H1 (cell line): ENCODE measurements around the gene CDCA4. TPM values are rescaled to one million over a fixed set of nuclear protein-coding genes. Genes with fewer than 3 reads are reported as not detected.
A peak's percentile ranks its signal among the peaks of the same experiment; 100 is the strongest.

Experiments
- CTCF ChIA-PET: fragments of 300-600 bp; sonication (Branson Sonifier 250); formaldehyde crosslinking; loops from one replicate; lab custom pipeline; 2021; ENCODE audit not compliant: partially characterized antibody; lab: Charles Lee
- POLR2A ChIA-PET: fragments of 300-600 bp; sonication (Branson Sonifier 250); formaldehyde crosslinking; loops from one replicate; lab custom pipeline; 2021; ENCODE audit warnings: inconsistent platforms; ENCODE audit not compliant: partially characterized antibody; lab: Charles Lee
- DNase-seq, 2 experiments: peaks; one replicate each; pipeline versions ENCODE4 v3.0.0 to v3.0.0-alpha.2; 2010 to 2022; ENCODE audit warnings: low spot score in 2 of 2, low read depth in 1 of 2, mixed read lengths in 1 of 2
- FAIRE-seq: peaks from 2 replicates; lab custom pipeline; 2011; peaks lifted over from hg19 to GRCh38; lab: Jason Lieb, UNC
- H2AFZ ChIP-seq: 2 replicates; pipeline ENCODE4 v1.8.1; 2012; ENCODE audit warnings: low read length, inconsistent platforms
- H2AK5ac ChIP-seq: 2 replicates; pipeline ENCODE4 v1.6.1; 2013; ENCODE audit warnings: low read depth, low read length
- H2BK120ac ChIP-seq: replicated peaks from 2 replicates; pipeline ENCODE3; 2013; ENCODE audit warnings: low read depth, low read length, inconsistent platforms
- H2BK12ac ChIP-seq: 2 replicates; pipeline ENCODE4 v1.6.1; 2013; ENCODE audit warnings: low read depth, low read length
- H2BK15ac ChIP-seq: 2 replicates; pipeline ENCODE4 v1.6.1; 2013; ENCODE audit warnings: low read length
- H2BK20ac ChIP-seq: 2 replicates; pipeline ENCODE4 v1.6.1; 2013; ENCODE audit warnings: low read length
- H2BK5ac ChIP-seq: 2 replicates; pipeline ENCODE4 v1.6.1; 2013; ENCODE audit warnings: low read depth, low read length
- H3K14ac ChIP-seq: 2 replicates; pipeline ENCODE4 v1.6.1; 2013; ENCODE audit warnings: inconsistent platforms; ENCODE audit not compliant: insufficient read length
- H3K18ac ChIP-seq: 2 replicates; pipeline ENCODE4 v1.6.1; 2013; ENCODE audit warnings: low read length; ENCODE audit errors: extremely low read depth
- H3K23ac ChIP-seq: 2 replicates; pipeline ENCODE4 v1.6.1; 2013; ENCODE audit warnings: inconsistent platforms; ENCODE audit not compliant: insufficient read length
- H3K23me2 ChIP-seq: 2 replicates; pipeline ENCODE4 v1.6.1; 2013; ENCODE audit warnings: low read depth, low read length
- H3K27ac ChIP-seq: 2 replicates; pipeline ENCODE4 v1.6.1; 2011; ENCODE audit warnings: low read depth, low read length, inconsistent platforms
- H3K27me3 ChIP-seq, 4 experiments: replicated peaks in 1 of 4; 1 replicate in 1 of 4; 2 replicates in 3 of 4; pipeline versions ENCODE4 v1.6.1 to v1.8.1; 2011 to 2013; ENCODE audit warnings: low read length in 3 of 4, mild to moderate bottlenecking in 3 of 4, inconsistent platforms in 2 of 4, mixed read lengths in 2 of 4, moderate library complexity in 1 of 4; ENCODE audit not compliant: control insufficient read depth in 3 of 4, insufficient read depth in 3 of 4; ENCODE audit errors: extremely low read depth in 1 of 4
- H3K36me3 ChIP-seq, 4 experiments: 2 replicates each; pipeline versions ENCODE4 v1.6.1 to v1.8.1; 2011 to 2013; ENCODE audit warnings: mild to moderate bottlenecking in 4 of 4, low read length in 3 of 4, moderate library complexity in 2 of 4, control low read depth in 1 of 4, inconsistent platforms in 1 of 4; ENCODE audit not compliant: insufficient read depth in 4 of 4, control insufficient read depth in 2 of 4
- H3K4ac ChIP-seq: replicated peaks from 2 replicates; pipeline ENCODE3; 2013; ENCODE audit warnings: low read length, low read depth, mixed read lengths, inconsistent platforms; ENCODE audit not compliant: insufficient read length
- H3K4me1 ChIP-seq, 4 experiments: replicated peaks in 1 of 4; 1 replicate in 1 of 4; 2 replicates in 3 of 4; pipeline versions ENCODE4 v1.6.1 to v1.8.1; 2011 to 2013; ENCODE audit warnings: low read length in 3 of 4, inconsistent platforms in 2 of 4, mixed read lengths in 1 of 4; ENCODE audit not compliant: insufficient read depth in 4 of 4, control insufficient read depth in 3 of 4
- H3K4me2 ChIP-seq, 2 experiments: 2 replicates each; pipeline versions ENCODE4 v1.6.1 to v1.8.1; 2011 to 2013; ENCODE audit warnings: low read depth in 2 of 2, low read length in 2 of 2, control low read depth in 1 of 2, inconsistent platforms in 1 of 2, mild to moderate bottlenecking in 1 of 2; ENCODE audit not compliant: insufficient read depth in 1 of 2
- H3K4me3 ChIP-seq, 4 experiments: fragments of 200-600, 300-600 bp in 1 of 4; sonication (generic), shearing (Covaris generic), sonication (Bioruptor Twin) in 1 of 4; 2 replicates each; pipeline versions ENCODE4 v1.5.1 to v1.8.1; 2011 to 2016; ENCODE audit warnings: low read length in 4 of 4, low read depth in 3 of 4, control low read depth in 2 of 4, inconsistent platforms in 2 of 4, mild to moderate bottlenecking in 2 of 4, mixed read lengths in 1 of 4, moderate library complexity in 1 of 4; ENCODE audit not compliant: insufficient read depth in 2 of 4; ENCODE audit errors: extremely low read depth in 1 of 4
- H3K56ac ChIP-seq: replicated peaks from 2 replicates; pipeline ENCODE3; 2013; ENCODE audit warnings: low read depth, mild to moderate bottlenecking, mixed read lengths, low read length, inconsistent platforms; ENCODE audit not compliant: insufficient read length
- H3K79me1 ChIP-seq: 2 replicates; pipeline ENCODE4 v1.6.1; 2013; ENCODE audit warnings: low read depth, low read length, control low read depth
- H3K79me2 ChIP-seq, 2 experiments: 2 replicates each; pipeline versions ENCODE4 v1.6.1 to v1.8.1; 2012 to 2013; ENCODE audit warnings: low read length in 2 of 2, mild to moderate bottlenecking in 2 of 2, inconsistent platforms in 1 of 2; ENCODE audit not compliant: insufficient read depth in 2 of 2, control insufficient read depth in 1 of 2
- H3K9ac ChIP-seq, 4 experiments: replicated peaks in 1 of 4; 1 replicate in 1 of 4; 2 replicates in 3 of 4; pipeline versions ENCODE4 v1.6.1 to v1.8.1; 2011 to 2013; ENCODE audit warnings: low read depth in 3 of 4, low read length in 3 of 4, control low read depth in 2 of 4, mild to moderate bottlenecking in 2 of 4, moderate library complexity in 2 of 4, inconsistent platforms in 1 of 4; ENCODE audit errors: extremely low read depth in 1 of 4
- H3K9me3 ChIP-seq, 2 experiments: 2 replicates each; pipeline versions ENCODE4 v1.6.1 to v1.8.1; 2012 to 2013; ENCODE audit warnings: mild to moderate bottlenecking in 2 of 2, moderate library complexity in 2 of 2, control low read depth in 1 of 2, inconsistent platforms in 1 of 2, low read depth in 1 of 2, low read length in 1 of 2, mixed read lengths in 1 of 2; ENCODE audit not compliant: insufficient read depth in 2 of 2
- H4K20me1 ChIP-seq, 2 experiments: replicated peaks in 1 of 2; 2 replicates each; pipeline versions ENCODE3 to v1.8.1; 2011 to 2013; ENCODE audit warnings: inconsistent platforms in 2 of 2, low read length in 2 of 2, mild to moderate bottlenecking in 1 of 2; ENCODE audit not compliant: insufficient read depth in 2 of 2, control insufficient read depth in 1 of 2
- H4K5ac ChIP-seq: 2 replicates; pipeline ENCODE4 v1.6.1; 2013; ENCODE audit warnings: low read length, low read depth, mixed read lengths, inconsistent platforms; ENCODE audit not compliant: insufficient read length
- H4K8ac ChIP-seq: 2 replicates; pipeline ENCODE4 v1.8.0; 2013; ENCODE audit warnings: mild to moderate bottlenecking, moderate library complexity, low read length, inconsistent platforms; ENCODE audit not compliant: insufficient read depth; ENCODE audit errors: extremely low read depth
- H4K91ac ChIP-seq: replicated peaks from 2 replicates; pipeline ENCODE3; 2013; ENCODE audit warnings: low read length, mixed read lengths, inconsistent platforms; ENCODE audit not compliant: insufficient read length
- HDAC6 ChIP-seq: IDR thresholded peaks from one replicate; pipeline ENCODE4 v1.7.1; 2012; ENCODE audit warnings: low read depth, mild to moderate bottlenecking, inconsistent platforms, low read length, moderate library complexity
- RFX5 ChIP-seq: IDR thresholded peaks from 2 replicates; pipeline ENCODE4 v1.6.1; 2011; ENCODE audit warnings: low read depth, low read length, improper control_type of control experiment, borderline replicate concordance
- RXRA ChIP-seq: IDR thresholded peaks from 2 replicates; pipeline ENCODE4 v1.6.1; 2011; ENCODE audit warnings: low read depth, mild to moderate bottlenecking, low read length, moderate library complexity; ENCODE audit not compliant: insufficient read depth
- WGBS, 2 experiments: shearing (Covaris generic) in 1 of 2; methylation state at CpG; one replicate each; pipeline versions ENCODE4 v1.1.6 to v1.1.7; 2013 to 2015; ENCODE audit warnings: low lambda C conversion rate in 2 of 2, mixed read lengths in 2 of 2, inconsistent platforms in 1 of 2, low coverage in 1 of 2, missing lambda C conversion rate in 1 of 2; ENCODE audit not compliant: insufficient replicate concordance in 2 of 2, insufficient coverage in 1 of 2, insufficient read length in 1 of 2; ENCODE audit errors: extremely low coverage in 1 of 2, missing lambda C conversion rate in 1 of 2; 5-methylcytosine and 5-hydroxymethylcytosine counted together
- polyA plus RNA-seq, 7 experiments: library from polyadenylated mRNA; depleted of rRNA in 3 of 7; stranded (reverse) in 5 of 7; unstranded in 2 of 7; fragments of >200 nt in 5 of 7; fragments of 200-250 nt in 2 of 7; gene quantifications; 1 replicate in 5 of 7; 2 replicates in 1 of 7; 4 replicates in 1 of 7; pipeline versions ENCODE4 v1.2.1 to v1.2.3, GENCODE V29; 2011 to 2013; ENCODE audit warnings: missing spikeins in 2 of 7, mixed read lengths in 2 of 7
- total RNA-seq: library from RNA; stranded (reverse); fragmentation: NEBNext Ultra II Directional; extraction: Animal tissue kit (Norgen Biotek cat#: 25700); gene quantifications from 2 replicates; pipeline ENCODE4 v1.2.1, GENCODE V29; 2021
- TF ChIP-seq, protein P1 (sequence below): IDR thresholded peaks from 2 replicates; pipeline ENCODE4 v1.6.1; 2012; ENCODE audit warnings: low read length, inconsistent platforms
- TF ChIP-seq, protein P2 (sequence below), 3 experiments: IDR thresholded peaks; 1 replicate in 2 of 3; 2 replicates in 1 of 3; pipeline versions ENCODE4 v1.5.1 to v1.6.1; 2011; ENCODE audit warnings: low read length in 3 of 3, mild to moderate bottlenecking in 3 of 3, inconsistent platforms in 2 of 3, low read depth in 1 of 3, moderate library complexity in 1 of 3; ENCODE audit not compliant: insufficient read depth in 1 of 3; ENCODE audit errors: control extremely low read depth in 1 of 3

The CDCA4 gene
- total and polyA plus RNA-seq, 2 of the 8 experiments (the other 6 are each of a cell fraction or from before 2014, with no cell fraction given), result 49.9 to 62.4 TPM

DNA sequence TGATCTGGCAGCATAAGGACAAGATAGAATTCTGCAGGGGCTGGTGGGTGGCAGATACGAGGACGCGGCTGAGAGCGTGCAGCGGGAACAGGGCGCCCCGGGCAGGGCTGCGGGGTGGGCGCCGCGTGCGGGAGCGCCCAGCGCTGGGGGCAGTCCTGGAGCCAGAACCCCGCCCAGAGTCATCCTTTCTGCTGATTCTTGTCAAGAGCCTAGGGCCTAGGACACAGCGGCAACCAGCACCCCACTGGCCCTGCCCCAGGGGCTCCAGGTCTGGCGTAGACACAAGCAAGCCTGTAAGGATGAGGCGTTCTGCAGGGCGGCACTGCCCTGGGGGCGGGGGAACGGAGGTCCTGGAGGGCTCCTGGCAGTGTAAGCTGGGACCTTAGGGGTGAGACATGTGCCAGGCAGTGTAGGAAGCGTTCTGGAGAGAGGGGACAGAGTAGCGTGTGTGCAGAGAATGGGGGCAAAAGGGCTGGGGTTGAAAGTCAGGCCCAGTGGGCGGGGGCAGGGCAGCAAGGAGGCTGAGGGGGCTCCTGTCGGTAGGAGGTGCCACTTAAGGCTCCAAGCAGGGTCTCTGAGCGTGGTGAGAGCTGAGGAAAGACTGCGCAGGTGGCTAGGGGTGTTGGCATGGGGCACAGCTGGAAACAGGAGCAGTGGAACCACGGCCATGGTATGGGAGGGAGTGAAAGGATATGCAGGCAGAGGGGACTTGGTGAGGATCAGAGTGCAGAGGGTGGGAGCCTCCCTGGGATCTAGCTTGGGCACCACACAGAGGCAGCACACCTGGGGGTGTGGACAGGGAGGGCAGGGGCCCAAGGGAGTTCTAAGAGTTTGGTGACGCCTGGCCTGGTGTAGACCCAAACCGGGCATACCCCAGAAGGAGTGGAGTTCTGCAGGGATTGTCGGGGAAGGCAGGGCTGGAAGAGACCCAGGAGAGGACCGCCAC lies 41.9 kb downstream of the CDCA4 start:
- Histone ChIP-seq H3K56ac (no peak overlapping the region), H3K27me3 (peaks cover 18 to 38% (median 31%) of the 10 kb centered on the region in 4 experiments), H3K4me3 (peak overlapping the region; percentile 23 to 60 (median 24); a peak in 6 of 8 replicates), H4K5ac (no peak overlapping the region), H3K14ac (no peak overlapping the region), H3K79me1 (no peaks in the 10 kb centered on the region), H3K9ac (no peak overlapping the region), H3K4ac (no peak overlapping the region), H3K4me2 (peak overlapping the region; percentile 60 to 79), H3K36me3 (no peaks in the 10 kb centered on the region; a peak in 1 of 8 replicates), H3K4me1 (peaks cover 0 to 13% (median 7%) of the 10 kb centered on the region in 4 experiments; a peak in 5 of 7 replicates), H2BK12ac (0 out of 2 replicates have a peak overlapping the region, but pooled peaks have one; percentile 50), H3K23me2 (peaks cover 10% of the 10 kb centered on the region; the same call in 1 of the 2 replicates), H3K18ac (no peak overlapping the region), H2AK5ac (peak overlapping the region; percentile 56; the same call in 1 of the 2 replicates), H2BK15ac (no peak overlapping the region), H4K8ac (peak overlapping the region; percentile 62; the same call in 1 of the 2 replicates), H2BK20ac (no peak overlapping the region), H2AFZ (no peak overlapping the region), H2BK120ac (no peak overlapping the region), H2BK5ac (no peak overlapping the region), H4K20me1 (peaks cover 4 to 13% of the 10 kb centered on the region in 2 experiments), H3K79me2 (no peaks in the 10 kb centered on the region), H3K27ac (no peak overlapping the region), H3K9me3 (no peaks in the 10 kb centered on the region), H4K91ac (no peak overlapping the region), H3K23ac (no peak overlapping the region)
- FAIRE-seq, result no peak
- DNase-seq, result no peak
- ChIA-PET CTCF (interaction anchor here (0.6 to 1.2 kb wide), 7 partner anchors 9 to 67 kb away, joined by 3 to 6 read pairs (median 3); no protein-coding TSS in a partner anchor), POLR2A (interaction anchor here (0.5 to 1.1 kb wide), 2 partner anchors 9 to 40 kb away, joined by 3 read pairs; no protein-coding TSS in a partner anchor)
- 42% methylated on average over 29 of the region's 32 CpGs; no CpG with 5 or more reads in 1 of the 2 experiments for WGBS, 2 experiments
- TF ChIP-seq, protein P1, sequence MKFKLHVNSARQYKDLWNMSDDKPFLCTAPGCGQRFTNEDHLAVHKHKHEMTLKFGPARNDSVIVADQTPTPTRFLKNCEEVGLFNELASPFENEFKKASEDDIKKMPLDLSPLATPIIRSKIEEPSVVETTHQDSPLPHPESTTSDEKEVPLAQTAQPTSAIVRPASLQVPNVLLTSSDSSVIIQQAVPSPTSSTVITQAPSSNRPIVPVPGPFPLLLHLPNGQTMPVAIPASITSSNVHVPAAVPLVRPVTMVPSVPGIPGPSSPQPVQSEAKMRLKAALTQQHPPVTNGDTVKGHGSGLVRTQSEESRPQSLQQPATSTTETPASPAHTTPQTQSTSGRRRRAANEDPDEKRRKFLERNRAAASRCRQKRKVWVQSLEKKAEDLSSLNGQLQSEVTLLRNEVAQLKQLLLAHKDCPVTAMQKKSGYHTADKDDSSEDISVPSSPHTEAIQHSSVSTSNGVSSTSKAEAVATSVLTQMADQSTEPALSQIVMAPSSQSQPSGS, result no peak
- no peak for TF ChIP-seq HDAC6
- TF ChIP-seq RXRA, result no peak
- TF ChIP-seq, protein P2, sequence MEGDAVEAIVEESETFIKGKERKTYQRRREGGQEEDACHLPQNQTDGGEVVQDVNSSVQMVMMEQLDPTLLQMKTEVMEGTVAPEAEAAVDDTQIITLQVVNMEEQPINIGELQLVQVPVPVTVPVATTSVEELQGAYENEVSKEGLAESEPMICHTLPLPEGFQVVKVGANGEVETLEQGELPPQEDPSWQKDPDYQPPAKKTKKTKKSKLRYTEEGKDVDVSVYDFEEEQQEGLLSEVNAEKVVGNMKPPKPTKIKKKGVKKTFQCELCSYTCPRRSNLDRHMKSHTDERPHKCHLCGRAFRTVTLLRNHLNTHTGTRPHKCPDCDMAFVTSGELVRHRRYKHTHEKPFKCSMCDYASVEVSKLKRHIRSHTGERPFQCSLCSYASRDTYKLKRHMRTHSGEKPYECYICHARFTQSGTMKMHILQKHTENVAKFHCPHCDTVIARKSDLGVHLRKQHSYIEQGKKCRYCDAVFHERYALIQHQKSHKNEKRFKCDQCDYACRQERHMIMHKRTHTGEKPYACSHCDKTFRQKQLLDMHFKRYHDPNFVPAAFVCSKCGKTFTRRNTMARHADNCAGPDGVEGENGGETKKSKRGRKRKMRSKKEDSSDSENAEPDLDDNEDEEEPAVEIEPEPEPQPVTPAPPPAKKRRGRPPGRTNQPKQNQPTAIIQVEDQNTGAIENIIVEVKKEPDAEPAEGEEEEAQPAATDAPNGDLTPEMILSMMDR (IDR thresholded peaks at IDR 0.05; ENCODE audit: control extremely low read depth in 1 of 3, insufficient read depth in 1 of 3, low read depth in 1 of 3, low read length in 3 of 3), result no peak
- TF ChIP-seq RFX5, result no peak
